NCI-H1092 (cell line): Measurements from ENCODE around the gene IGFN1.

Experiments used
- DNase-seq: peaks from one replicate; lab custom pipeline; 2025; lab: John Stamatoyannopoulos, UW

The IGFN1 gene

GRCh38 chr1:201185123-201185453 lies 5.5 kb upstream of the IGFN1 start:
- no peak for DNase-seq

- no peak for DNase-seq
Observed at GRCh38 chr1:201185527-201186128, 5.0 kb upstream of the IGFN1 start.

GRCh38 chr1:201186192-201186591 lies 4.4 kb upstream of the IGFN1 start:
- DNase-seq = no peak

DNA sequence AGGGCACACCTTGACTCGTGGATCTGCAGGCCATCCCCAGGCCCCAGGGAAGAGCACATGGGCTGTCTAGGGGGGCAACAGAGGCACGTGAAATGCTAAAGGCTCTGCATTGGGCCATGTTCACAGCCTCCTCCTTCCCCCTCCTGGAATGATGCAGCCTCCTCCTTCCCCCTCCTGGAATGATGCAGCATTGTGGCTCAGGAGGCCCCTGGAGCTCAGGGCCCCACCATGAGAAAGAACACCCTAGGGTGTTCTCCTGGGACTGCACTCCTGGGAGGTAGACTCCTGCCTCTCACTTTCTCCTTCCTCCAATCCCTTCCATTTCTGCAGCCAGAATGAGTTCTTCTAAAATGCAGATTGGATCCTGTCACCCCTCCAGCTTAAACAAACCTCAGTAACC lies 1.5 kb upstream of the IGFN1 start:
- no peak for DNase-seq

DNA sequence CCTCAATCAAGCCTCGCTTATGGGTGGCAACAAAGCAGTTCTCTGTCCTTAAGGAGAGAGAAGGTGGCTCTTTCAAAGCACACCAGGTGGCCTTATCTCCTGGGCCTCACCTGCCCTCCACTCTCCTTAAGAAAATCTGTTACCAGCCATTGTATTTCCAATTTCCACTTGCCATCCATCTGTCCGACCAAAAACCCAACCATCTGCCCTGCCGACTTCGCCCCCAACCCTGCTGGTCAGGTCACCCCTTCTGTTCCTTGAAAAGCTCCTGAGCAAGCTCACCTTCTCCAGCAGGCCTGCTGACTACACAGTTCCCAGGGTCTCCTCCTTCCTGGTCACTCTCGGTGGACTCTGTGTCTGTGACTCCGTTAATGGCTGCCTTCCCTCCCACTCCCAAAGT lies 619 bp upstream of the IGFN1 start:
- DNase-seq = no peak

GRCh38 chr1:201191653-201192260 lies 1.1 kb downstream of the IGFN1 start:
- no peak for DNase-seq

- no peak for DNase-seq
Observed at GRCh38 chr1:201192261-201192788, 1.7 kb downstream of the IGFN1 start.

GRCh38 chr1:201194046-201194445 lies 3.4 kb downstream of the IGFN1 start:
- DNase-seq = no peak

- no peak for DNase-seq
Observed at GRCh38 chr1:201198598-201198997, 8.0 kb downstream of the IGFN1 start.

- no peak for DNase-seq
Observed at GRCh38 chr1:201205036-201205435, 14.4 kb downstream of the IGFN1 start.

DNA sequence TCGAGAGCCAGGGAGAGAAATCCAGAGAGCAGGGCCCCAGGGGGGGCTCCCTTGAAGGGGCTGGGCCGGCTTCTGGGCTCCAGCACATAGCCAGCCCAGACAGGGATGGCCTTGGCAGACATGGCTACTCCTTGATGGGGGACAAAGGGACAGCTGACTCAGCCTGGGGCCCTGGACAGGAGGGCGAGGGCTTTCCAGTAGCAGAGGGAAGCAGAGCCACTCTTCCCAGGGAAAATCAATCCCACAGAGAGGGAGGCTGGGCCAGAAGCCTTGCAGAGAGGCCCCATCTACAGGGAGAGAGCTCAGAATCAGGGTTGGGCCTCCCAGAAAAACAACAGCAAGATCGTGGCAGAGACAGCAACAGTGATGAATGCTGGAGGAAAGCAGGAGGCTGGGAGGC lies 15.6 kb downstream of the IGFN1 start:
- DNase-seq = no peak

DNA sequence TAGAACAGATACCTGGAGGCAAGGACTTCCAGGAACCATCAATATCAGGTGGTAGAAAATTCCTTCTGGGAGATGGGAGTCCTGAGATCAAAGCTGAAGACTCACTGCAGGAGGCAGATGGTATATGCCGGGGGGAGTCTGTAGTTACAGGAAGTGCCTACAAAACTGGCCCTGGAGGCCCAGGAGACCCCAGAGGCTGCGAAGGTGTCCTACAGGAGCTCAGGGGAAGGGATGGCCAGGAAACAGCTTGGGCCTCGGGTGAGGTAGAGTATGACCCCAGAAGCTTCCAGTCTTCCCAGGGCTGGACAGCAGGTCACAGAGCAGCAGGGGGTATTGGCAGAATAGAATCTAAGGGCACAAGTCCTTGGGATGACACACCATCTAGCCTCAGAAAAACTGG lies 16.4 kb downstream of the IGFN1 start:
- DNase-seq = no peak

DNA sequence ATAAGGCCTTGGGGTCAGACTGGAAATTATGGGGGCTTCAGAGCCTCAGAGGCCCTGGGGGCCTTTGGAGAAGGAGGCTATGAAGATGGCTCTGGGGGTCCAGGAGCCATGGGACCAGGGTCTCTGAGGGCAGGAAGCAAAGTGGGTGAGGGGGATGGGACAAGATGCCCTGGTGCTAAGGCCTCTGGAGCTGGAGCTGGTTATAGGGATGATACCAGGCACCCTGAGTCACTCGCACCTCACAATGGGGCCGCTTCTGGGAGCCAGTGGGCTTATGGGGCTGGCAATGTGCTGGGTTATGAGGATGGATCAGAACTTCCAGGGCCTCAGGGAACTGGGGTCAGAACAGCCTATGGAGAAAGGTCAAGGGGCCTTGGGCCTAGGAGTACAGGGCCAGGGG lies 17.6 kb downstream of the IGFN1 start:
- DNase-seq = no peak

- no peak for DNase-seq
Observed at GRCh38 chr1:201212056-201212455, 21.4 kb downstream of the IGFN1 start.

DNA sequence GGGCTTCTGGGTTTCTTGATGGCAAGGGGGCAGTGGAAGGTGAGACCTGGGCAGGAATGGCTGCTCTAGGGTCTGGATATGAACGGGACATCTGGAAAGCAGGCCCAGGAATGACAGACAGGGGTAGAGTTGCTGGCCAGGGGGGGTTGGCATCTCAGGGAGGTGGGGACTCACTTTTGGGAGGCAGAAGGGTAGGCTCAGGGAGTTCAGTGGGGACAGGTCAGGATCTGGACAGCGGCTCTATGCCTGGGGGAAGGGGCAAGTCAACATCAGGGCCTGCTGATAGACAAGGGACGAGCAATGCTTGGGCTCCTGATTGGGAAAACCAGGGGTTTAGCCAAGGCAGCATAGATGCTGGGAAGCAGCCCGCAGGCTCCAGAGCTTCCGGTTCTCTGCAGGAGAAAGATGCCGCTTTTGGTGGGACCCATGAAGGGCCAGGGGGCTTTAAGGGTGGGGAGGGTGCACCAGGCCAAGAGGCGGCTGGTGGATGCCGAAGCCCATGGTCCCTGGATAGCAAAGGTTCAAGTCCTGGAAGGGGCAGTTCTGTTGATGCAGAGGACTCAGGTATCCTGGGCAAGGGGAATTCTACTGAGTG lies 21.9 kb downstream of the IGFN1 start:
- no peak for DNase-seq

DNA sequence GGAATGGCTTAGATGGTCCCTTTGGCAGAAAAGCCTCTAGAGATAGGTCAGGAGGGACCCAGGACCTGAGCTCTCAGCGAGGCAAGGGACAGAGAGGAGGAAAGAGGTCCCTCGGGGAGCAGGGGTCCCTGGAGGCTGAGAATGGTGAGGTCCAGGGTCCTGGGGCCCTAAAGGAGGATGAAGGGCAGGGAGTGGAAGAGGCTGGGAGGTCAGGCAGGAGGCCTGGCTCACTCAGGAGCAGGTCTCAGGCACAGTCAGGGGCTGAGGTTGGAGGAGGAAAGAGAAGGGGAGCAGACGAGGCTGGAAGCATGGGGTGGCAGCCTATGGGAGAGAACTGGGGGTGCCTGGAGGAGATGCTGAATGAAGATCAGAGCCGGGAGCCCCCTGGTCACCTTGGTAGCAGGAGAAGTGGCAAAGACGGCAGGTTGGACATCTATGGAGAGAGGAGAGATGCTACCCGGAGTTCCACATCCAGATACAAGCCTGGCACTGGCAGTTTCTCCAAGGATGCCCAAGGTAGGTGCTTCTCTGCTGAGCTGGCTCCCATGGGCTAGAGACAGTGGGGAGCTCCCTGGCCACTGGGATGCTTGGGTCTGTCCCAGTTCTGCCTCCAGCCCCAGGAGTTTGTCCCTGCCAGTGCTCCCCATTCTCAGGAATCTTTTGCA lies 22.6 kb downstream of the IGFN1 start:
- no peak for DNase-seq

DNA sequence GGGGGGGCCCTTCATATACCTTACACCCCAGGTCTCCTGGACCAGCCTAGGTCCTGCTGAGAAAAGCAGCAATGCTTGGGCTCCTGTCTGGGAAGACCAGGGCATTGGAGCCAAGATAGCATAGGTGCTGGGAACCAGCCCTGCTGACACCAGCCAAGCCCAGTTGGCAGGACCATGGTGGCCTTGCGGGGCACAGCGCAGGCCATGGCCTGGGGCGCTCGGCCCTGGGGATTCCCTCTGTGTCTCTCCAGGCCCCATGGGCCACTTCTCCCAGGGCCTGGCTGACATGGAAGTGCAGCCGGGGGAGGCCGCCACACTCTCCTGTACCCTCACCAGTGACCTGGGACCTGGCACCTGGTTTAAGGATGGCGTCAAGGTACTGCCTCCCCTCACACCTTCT lies 23.3 kb downstream of the IGFN1 start:
- no peak for DNase-seq

GRCh38 chr1:201214461-201214860 lies 23.8 kb downstream of the IGFN1 start:
- DNase-seq = no peak

GRCh38 chr1:201214886-201215285 lies 24.3 kb downstream of the IGFN1 start:
- no peak for DNase-seq

DNA sequence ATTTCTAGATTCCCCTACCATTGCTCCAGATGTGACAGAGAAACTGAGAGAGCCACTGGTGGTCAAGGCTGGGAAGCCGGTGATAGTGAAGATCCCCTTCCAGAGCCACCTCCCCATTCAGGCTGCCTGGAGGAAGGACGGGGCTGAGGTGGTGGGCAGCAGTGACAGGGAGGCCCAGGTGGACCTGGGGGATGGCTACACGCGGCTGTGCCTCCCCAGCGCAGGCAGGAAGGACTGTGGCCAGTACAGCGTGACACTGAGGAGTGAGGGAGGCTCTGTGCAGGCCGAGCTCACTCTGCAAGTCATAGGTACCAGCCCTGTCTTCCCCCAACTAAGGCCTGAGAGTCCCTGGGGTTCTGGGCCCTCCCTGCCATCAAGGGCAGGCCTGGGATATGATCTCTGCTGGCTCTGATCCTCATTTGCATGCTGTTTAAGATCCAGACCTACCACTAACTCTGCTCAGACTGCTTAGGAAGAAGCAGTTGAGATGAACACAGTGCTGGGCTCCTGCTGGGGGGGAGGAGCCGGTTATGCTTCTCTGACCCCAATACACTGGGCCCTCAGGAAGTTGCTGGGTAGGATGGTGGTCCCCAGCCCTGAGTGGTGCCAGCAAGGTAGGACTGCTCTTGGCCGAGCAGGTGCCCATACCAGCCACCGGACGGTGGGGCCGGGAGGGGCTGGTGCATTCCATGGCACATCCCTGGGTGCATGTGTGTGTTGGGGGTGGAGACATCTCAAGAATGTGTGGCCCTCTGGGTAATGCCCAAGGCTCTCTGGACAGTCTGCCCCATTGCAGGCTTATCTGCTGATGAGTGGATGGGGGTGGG lies 25.1 kb downstream of the IGFN1 start:
- DNase-seq = no peak

- DNase-seq = no peak
Observed at GRCh38 chr1:201216395-201217085, 25.9 kb downstream of the IGFN1 start.

GRCh38 chr1:201217146-201217545 lies 26.5 kb downstream of the IGFN1 start:
- no peak for DNase-seq
